ENCODE data around the gene S100PBP.

S100PBP gene

GRCh38 chr1:32888677-32889420 lies 71.4 kb downstream of the S100PBP start:
- DNase-seq, result no peak

- DNase-seq, result no peak
These were observed 72.4 kb downstream of the S100PBP start for GRCh38 chr1:32889731-32890278.

GRCh38 chr1:32890516-32891240 lies 73.2 kb downstream of the S100PBP start:
- no peak for DNase-seq

GRCh38 chr1:32891241-32891570 lies 73.8 kb downstream of the S100PBP start:
- no peak for DNase-seq

- DNase-seq, result no peak
These were observed 74.2 kb downstream of the S100PBP start for GRCh38 chr1:32891630-32892029.

GRCh38 chr1:32892368-32893197 lies 75.1 kb downstream of the S100PBP start:
- no peak for DNase-seq

GRCh38 chr1:32893198-32894018 lies 76.0 kb downstream of the S100PBP start:
- no peak for DNase-seq

GRCh38 chr1:32894019-32894600 lies 76.7 kb downstream of the S100PBP start:
- no peak for DNase-seq

GRCh38 chr1:32894681-32895080 lies 77.2 kb downstream of the S100PBP start:
- DNase-seq, result no peak

GRCh38 chr1:32895325-32896215 lies 78.1 kb downstream of the S100PBP start:
- DNase-seq, result no peak

GRCh38 chr1:32896451-32896850 lies 79.0 kb downstream of the S100PBP start:
- DNase-seq, result no peak

GRCh38 chr1:32897082-32898049 lies 79.9 kb downstream of the S100PBP start:
- no peak for DNase-seq

GRCh38 chr1:32898056-32898455 lies 80.6 kb downstream of the S100PBP start:
- DNase-seq, result no peak

GRCh38 chr1:32898958-32899357 lies 81.5 kb downstream of the S100PBP start:
- no peak for DNase-seq

GRCh38 chr1:32899586-32900296 lies 82.3 kb downstream of the S100PBP start:
- no peak for DNase-seq

GRCh38 chr1:32900371-32900955 lies 83.0 kb downstream of the S100PBP start:
- no peak for DNase-seq

- DNase-seq, result peak; percentile 27
These were observed 83.7 kb downstream of the S100PBP start, which contains the start of gene TMEM54 for GRCh38 chr1:32900956-32901822. TSS of gene TMEM54 (minus strand) at chr1:32901389. CDS start at chr1:32901238, 151 bp downstream.

All from HCEC 1CT (cell line).